ENCODE data around the gene MYL3.

GRCh38 chr3:46902188-46902631 lies 39.0 kb upstream of the MYL3 start:
- TF ChIP-seq POLR2A (IDR thresholded peaks at IDR 0.05) = no peak
- TF ChIP-seq CTCF (IDR thresholded peaks at IDR 0.05) = no peak
